Measurements from ENCODE around the gene KLHL1. TPM values are rescaled to one million over a fixed set of nuclear protein-coding genes. Genes with fewer than 3 reads are reported as not detected.

The KLHL1 gene
- total RNA-seq, 2 donors from 2014 or later: 0.15 TPM; not detected in 1

GRCh38 chr13:69970520-69970919, 137.7 kb downstream of the KLHL1 start:
- Mint-ChIP-seq H3K27me3 (ENCODE audit: insufficient read depth) (no peaks in the 10 kb centered on the region), H3K4me3 (no peak overlapping the region), H3K9me3 (no peaks in the 10 kb centered on the region), H3K4me1 (no peaks in the 10 kb centered on the region), H3K27ac (no peak overlapping the region), H3K36me3 (ENCODE audit: low read depth) (no peaks in the 10 kb centered on the region)
- TF ChIP-seq CTCF (conservative IDR thresholded peaks at IDR 0.05): no peak
- Histone ChIP-seq H3K9me3 (ENCODE audit: control insufficient read depth, low read length) (no peaks in the 10 kb centered on the region), H3K36me3 (ENCODE audit: control insufficient read depth, insufficient read depth, low read length) (no peaks in the 10 kb centered on the region), H3K4me1 (ENCODE audit: control insufficient read depth, insufficient read depth, low read length) (no peaks in the 10 kb centered on the region), H3K27ac (ENCODE audit: low read depth, low read length) (no peak overlapping the region), H3K27me3 (ENCODE audit: control insufficient read depth, insufficient read depth, low read length, poor library complexity, severe bottlenecking) (no peaks in the 10 kb centered on the region), H3K9ac (ENCODE audit: extremely low read depth, low read length, poor library complexity, severe bottlenecking) (no peak overlapping the region), H3K4me3 (ENCODE audit: low read length) (no peak overlapping the region)
- DNase-seq: peak; percentile 49
- 69 to 88% methylated on average over 1 to 2 of the region's 2 CpGs for WGBS, 2 experiments (ENCODE audit: insufficient coverage in 1 of 2, insufficient read length in 1 of 2)

GRCh38 chr13:69959046-69959445, 149.2 kb downstream of the KLHL1 start:
- H3K9me3 Mint-ChIP-seq: no peaks in the 10 kb centered on the region
- H3K4me1 ChIP-seq (ENCODE audit: control insufficient read depth, insufficient read depth, low read length): peaks cover 4% of the 10 kb centered on the region

GRCh38 chr13:69956839-69957238, 151.4 kb downstream of the KLHL1 start:
- no peak overlapping the region for H3K4me3 ChIP-seq (ENCODE audit: low read length)
- H3K27ac ChIP-seq (ENCODE audit: low read depth, low read length): no peak overlapping the region
- no peaks in the 10 kb centered on the region for H3K27me3 ChIP-seq (ENCODE audit: control insufficient read depth, insufficient read depth, low read length, poor library complexity, severe bottlenecking)
- no peak for DNase-seq
- no peaks in the 10 kb centered on the region for H3K9me3 Mint-ChIP-seq
- H3K4me1 Mint-ChIP-seq: peaks cover 19% of the 10 kb centered on the region
- H3K36me3 Mint-ChIP-seq (ENCODE audit: low read depth): no peaks in the 10 kb centered on the region
- no peak for TF ChIP-seq CTCF (conservative IDR thresholded peaks at IDR 0.05)
- no peak overlapping the region for H3K27ac Mint-ChIP-seq
- H3K9me3 ChIP-seq (ENCODE audit: control insufficient read depth, low read length): no peaks in the 10 kb centered on the region
- no peak overlapping the region for H3K4me3 Mint-ChIP-seq
- no peaks in the 10 kb centered on the region for H3K36me3 ChIP-seq (ENCODE audit: control insufficient read depth, insufficient read depth, low read length)
- WGBS, 2 experiments (ENCODE audit: insufficient coverage in 1 of 2, insufficient read length in 1 of 2): 92 to 96% methylated on average over 3 to 5 of the region's 5 CpGs
- H3K4me1 ChIP-seq (ENCODE audit: control insufficient read depth, insufficient read depth, low read length): peaks cover 4% of the 10 kb centered on the region
- H3K9ac ChIP-seq (ENCODE audit: extremely low read depth, low read length, poor library complexity, severe bottlenecking): no peak overlapping the region
- no peaks in the 10 kb centered on the region for H3K27me3 Mint-ChIP-seq (ENCODE audit: insufficient read depth)

More at GRCh38 chr13:69959046-69959445, 149.2 kb downstream of the KLHL1 start:
- Histone ChIP-seq H3K4me3 (ENCODE audit: low read length) (no peak overlapping the region), H3K27me3 (ENCODE audit: control insufficient read depth, insufficient read depth, low read length, poor library complexity, severe bottlenecking) (no peaks in the 10 kb centered on the region), H3K9ac (ENCODE audit: extremely low read depth, low read length, poor library complexity, severe bottlenecking) (no peak overlapping the region), H3K9me3 (ENCODE audit: control insufficient read depth, low read length) (no peaks in the 10 kb centered on the region), H3K27ac (ENCODE audit: low read depth, low read length) (no peak overlapping the region), H3K36me3 (ENCODE audit: control insufficient read depth, insufficient read depth, low read length) (no peaks in the 10 kb centered on the region)
- H3K4me1 Mint-ChIP-seq: peaks cover 19% of the 10 kb centered on the region
- 78 to 94% methylated on average over 1 to 2 of the region's 2 CpGs for WGBS, 2 experiments (ENCODE audit: insufficient coverage in 1 of 2, insufficient read length in 1 of 2)
- no peak for DNase-seq
- H3K27me3 Mint-ChIP-seq (ENCODE audit: insufficient read depth): no peaks in the 10 kb centered on the region
- TF ChIP-seq CTCF (conservative IDR thresholded peaks at IDR 0.05): no peak
- no peak overlapping the region for H3K27ac Mint-ChIP-seq
- no peaks in the 10 kb centered on the region for H3K36me3 Mint-ChIP-seq (ENCODE audit: low read depth)
- no peak overlapping the region for H3K4me3 Mint-ChIP-seq

Measured in endodermal cell (in vitro differentiated cells).